Activated naive CD8-positive, alpha-beta T cell (primary cell): ENCODE measurements around the gene CCDC183.

ENCODE experiments used
- H3K27ac Mint-ChIP-seq: one replicate; pipeline ENCODE4 v1.8.0; 2021; ENCODE audit warnings: mixed read lengths
- H3K27me3 Mint-ChIP-seq: one replicate; pipeline ENCODE4 v1.8.0; 2021; ENCODE audit warnings: mixed read lengths
- H3K36me3 Mint-ChIP-seq: one replicate; pipeline ENCODE4 v1.8.0; 2021; ENCODE audit warnings: mixed read lengths
- H3K4me1 Mint-ChIP-seq: one replicate; pipeline ENCODE4 v1.8.0; 2021; ENCODE audit warnings: low read depth, mixed read lengths
- H3K4me3 Mint-ChIP-seq: one replicate; pipeline ENCODE4 v1.8.0; 2021; ENCODE audit warnings: mild to moderate bottlenecking, mixed read lengths
- H3K9me3 Mint-ChIP-seq: one replicate; pipeline ENCODE4 v1.8.0; 2021; ENCODE audit warnings: low read depth, mixed read lengths

The CCDC183 gene

GRCh38 chr9:136856541-136857141 is 60.5 kb downstream of the CCDC183 start:
- no peaks in the 10 kb centered on the region for H3K36me3 Mint-ChIP-seq
- H3K27ac Mint-ChIP-seq = no peak overlapping the region
- H3K4me3 Mint-ChIP-seq = no peak overlapping the region
- no peaks in the 10 kb centered on the region for H3K4me1 Mint-ChIP-seq
- H3K9me3 Mint-ChIP-seq = no peaks in the 10 kb centered on the region
- no peaks in the 10 kb centered on the region for H3K27me3 Mint-ChIP-seq

- no peaks in the 10 kb centered on the region for H3K36me3 Mint-ChIP-seq
- no peak overlapping the region for H3K4me3 Mint-ChIP-seq
Measured at GRCh38 chr9:136857166-136857565, 61.0 kb downstream of the CCDC183 start.

More at GRCh38 chr9:136857166-136857565, 61.0 kb downstream of the CCDC183 start:
- no peak overlapping the region for H3K27ac Mint-ChIP-seq
- H3K4me1 Mint-ChIP-seq = no peaks in the 10 kb centered on the region
- H3K27me3 Mint-ChIP-seq = no peaks in the 10 kb centered on the region
- no peaks in the 10 kb centered on the region for H3K9me3 Mint-ChIP-seq
